Islet of Langerhans (tissue), 1 donor: ENCODE results near the gene KIAA0232.

Experiments
- FAIRE-seq: peaks from one replicate; lab custom pipeline; 2011; peaks lifted over from hg19 to GRCh38; lab: Jason Lieb, UNC

The KIAA0232 gene

DNA sequence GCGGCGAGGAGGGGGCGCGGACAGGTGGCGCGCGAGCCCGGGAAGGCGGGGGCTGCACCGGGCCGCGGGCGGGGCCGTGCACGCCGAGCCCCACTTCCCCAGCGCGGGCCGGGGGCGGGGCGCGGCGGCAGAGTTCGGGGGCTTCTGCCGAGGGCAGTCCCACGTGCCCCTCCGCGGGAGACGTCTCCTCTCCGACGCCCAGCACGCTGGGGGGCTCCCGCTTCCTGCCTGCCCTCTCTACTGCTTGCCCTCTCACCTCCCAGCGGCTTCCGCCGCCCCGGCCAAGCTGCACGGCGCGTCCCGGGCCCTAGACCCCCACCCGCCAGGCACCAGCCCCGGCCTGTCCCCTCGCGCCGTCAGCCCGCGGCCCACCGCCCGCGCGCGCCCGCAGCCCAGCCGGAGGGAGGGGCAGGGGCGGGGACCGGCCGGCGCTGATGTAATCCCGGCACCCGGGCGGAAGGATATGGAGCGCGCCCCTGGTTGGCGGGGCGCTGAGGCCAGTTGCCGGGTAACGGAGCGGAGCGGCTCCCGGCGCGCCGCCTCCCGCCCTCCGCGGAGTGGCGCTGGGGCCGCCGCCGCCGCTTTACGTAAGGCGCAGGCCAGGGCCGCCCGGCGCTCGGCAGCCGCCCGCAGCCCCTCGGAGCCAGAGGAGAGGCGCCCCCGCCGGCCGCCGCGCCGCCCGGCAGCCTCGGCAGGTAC is at the start of gene KIAA0232:
KIAA0232 (plus strand) TSS at position 581 of the 699 bp plus-strand sequence. CDS start 41,727 bp downstream, outside the sequence.
- no peak for FAIRE-seq

- no peak for FAIRE-seq
Observed at GRCh38 chr4:6733358-6734164, 49.0 kb upstream of the KIAA0232 start.

- no peak for FAIRE-seq
Observed at GRCh38 chr4:6734165-6734786, 48.3 kb upstream of the KIAA0232 start.

DNA sequence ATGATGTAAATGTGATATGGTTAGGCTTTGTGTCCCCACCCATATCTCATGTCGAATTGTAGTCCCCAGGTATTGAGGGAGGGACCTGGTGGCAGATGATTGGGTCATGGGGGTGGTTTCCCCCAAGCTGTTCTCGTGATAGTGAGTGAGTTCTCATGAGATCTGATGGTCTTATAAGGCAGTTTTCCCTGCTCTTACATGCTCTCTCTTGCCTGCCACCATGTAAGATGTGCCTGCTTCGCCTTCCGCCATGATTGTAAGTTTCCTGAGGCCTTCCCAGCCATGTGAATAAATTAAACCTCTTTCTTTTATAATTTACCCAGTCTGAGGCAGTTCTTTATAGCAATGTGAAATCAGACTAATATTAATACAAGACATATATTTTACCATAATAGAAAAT is 42.6 kb upstream of the KIAA0232 start:
- FAIRE-seq = no peak

GRCh38 chr4:6740347-6740746 is 42.2 kb upstream of the KIAA0232 start:
- FAIRE-seq = no peak

- no peak for FAIRE-seq
Observed at GRCh38 chr4:6742507-6742906, 40.0 kb upstream of the KIAA0232 start.

GRCh38 chr4:6742989-6743388 is 39.5 kb upstream of the KIAA0232 start:
- no peak for FAIRE-seq

GRCh38 chr4:6746721-6747293 is 35.7 kb upstream of the KIAA0232 start:
- no peak for FAIRE-seq

- no peak for FAIRE-seq
Observed at GRCh38 chr4:6747294-6748051, 35.1 kb upstream of the KIAA0232 start.

DNA sequence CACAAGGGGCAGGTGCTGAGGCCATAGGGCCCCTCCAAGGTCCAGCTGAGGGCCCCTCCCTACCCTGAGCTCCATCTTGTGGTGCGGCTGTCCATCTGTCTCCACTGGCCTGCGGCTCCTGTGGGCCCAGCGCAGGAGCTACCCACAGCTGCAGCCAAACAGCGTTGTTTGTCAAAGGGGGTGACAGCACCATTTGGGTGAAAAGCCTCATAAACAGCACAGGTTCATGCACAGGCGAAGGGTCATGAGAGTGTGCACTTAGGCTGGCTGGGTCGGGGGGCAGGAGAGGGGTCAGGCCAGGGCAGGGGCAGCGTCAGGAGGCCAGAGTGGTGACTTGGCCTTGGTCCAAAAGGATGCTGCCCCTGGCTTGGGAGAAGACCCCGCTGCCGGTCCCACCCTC is 34.2 kb upstream of the KIAA0232 start:
- no peak for FAIRE-seq

- FAIRE-seq = no peak
Observed at GRCh38 chr4:6749340-6750171, 33.0 kb upstream of the KIAA0232 start.

DNA sequence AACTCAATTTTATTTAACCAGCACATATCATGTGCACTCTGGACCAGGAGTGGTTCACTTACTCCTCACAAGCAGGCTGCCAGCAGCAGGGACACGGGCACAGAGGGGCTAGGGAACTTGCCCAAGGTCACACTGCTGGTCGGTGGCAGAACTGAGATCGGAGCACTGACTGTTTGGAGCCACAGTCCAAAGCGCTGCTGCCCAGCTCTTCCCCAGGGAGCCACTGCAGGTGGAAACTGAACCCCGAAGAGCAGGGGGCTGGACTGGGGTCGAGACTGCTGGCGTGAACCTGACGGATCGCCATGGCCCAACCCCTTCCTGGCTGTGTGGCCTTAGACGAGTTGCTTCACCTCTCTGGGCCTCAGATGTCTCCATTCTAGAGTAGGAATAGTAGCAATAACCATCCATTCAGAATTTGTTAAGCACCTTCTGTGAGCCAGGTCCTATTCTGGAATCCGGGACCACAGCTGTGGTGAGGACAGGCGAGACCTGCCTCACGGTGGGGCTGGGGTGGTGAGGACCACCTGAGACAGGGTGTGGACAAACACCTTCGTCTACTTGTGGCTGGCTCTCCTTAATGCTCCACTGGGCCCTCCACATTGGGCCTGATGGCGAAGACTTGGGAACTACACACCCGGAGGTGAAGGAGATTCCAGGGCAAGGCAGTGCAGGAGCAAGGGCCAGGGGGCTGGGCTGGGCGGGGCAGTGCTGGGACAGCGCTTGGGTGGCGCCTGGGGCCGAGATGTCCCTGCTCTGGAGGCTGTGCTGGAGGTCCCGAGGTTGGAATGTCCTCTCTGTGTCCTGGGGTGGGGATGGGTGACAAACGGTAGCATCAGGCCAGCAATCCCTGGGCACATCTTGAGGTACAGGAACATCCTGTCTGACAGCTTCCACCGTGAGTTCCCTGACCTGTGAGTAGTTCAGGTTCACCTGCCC is 32.0 kb upstream of the KIAA0232 start:
- FAIRE-seq = no peak

DNA sequence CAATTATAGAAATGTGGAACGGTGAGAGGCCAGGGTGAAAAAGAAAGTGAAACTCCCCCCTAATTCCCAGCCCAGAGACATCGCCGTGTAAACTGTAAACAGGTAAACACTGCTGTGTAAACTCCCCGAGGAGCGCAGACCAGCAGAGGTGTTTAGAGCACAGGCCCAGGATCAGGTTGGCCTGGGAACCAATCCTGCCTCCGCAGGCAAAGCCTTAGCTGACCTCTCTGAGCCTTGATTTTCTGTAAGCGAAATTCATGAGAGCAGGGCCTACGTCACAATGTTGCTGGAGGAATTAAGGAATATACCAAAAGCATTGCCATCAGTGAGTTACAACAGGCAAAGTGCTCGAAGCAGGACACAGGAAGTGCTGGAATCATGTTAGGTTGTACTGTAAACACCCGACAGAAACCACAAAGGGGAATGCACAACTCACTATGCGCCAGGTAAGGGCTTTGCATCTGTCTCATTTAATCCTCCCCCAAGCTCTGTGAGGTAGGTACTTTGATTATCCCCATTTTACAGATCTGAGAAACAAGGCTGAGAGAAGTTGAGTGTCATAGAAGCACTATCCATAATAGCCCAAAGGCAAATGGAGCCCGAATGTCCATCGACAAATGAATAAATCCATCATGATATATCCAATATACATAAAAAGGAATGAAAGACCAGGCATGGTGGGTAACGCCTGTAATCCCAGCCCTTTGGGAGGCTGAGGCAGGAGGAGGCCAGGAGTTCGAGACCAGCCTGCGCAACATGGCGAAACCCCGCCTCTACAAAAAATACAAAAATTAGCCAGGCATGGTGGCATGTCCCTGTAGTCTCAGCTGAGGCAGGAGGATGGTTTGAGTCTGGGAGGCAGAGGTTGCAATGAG is 30.7 kb upstream of the KIAA0232 start:
- FAIRE-seq = no peak

- no peak for FAIRE-seq
Observed at GRCh38 chr4:6752486-6752829, 30.1 kb upstream of the KIAA0232 start.

DNA sequence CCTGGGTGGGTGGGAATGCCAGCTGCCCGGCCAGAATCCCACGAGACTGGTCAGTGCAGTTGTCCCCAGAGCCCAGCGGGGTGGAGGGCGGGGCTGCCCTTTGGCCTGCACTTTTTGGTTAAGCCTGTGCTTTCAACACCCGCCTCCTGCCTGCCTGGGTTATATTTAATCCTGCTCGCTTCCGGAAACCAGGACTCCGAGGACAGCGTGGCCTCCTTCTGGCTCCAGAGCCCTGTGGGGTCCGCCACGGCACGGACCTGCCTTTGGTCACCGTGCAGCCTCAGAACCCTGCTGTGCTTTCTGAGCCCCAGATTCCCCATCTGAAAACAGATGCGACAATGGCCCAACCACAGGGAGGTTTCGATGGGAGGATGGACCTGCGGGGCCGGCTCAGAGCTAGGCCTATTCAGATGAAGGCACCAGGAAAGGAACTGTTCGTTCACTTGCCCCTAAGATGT is 29.4 kb upstream of the KIAA0232 start:
- FAIRE-seq = no peak

GRCh38 chr4:6753891-6754290 is 28.6 kb upstream of the KIAA0232 start:
- no peak for FAIRE-seq

DNA sequence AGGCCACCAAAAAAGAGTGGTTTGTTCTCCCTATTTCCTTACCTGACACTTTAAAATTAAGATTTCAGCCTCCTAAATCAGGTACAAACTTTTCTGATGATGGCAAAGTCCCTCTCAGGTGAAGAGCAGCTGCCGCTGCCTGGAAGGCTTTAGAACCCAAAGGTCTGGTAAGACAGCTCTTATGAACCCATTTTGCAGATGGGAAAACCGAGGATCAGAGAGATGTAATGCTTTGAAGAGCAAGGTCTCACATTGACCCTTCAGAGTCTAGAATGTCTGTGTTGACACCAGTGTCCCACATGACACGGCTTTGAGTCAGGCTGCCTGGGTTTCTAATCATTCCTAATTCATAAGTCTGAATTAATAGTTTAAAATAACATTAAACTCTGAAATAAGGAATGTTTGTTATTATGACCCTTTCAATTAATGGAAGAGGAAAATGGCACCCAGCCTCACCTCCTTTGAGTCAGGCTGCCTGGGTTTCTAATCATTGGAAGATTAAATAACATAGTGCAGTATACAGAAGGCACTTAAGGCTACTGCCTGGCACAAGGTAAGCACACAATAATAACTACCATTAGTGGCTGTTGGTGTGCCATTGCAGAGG is 27.9 kb upstream of the KIAA0232 start:
- no peak for FAIRE-seq

GRCh38 chr4:6755088-6755753 is 27.3 kb upstream of the KIAA0232 start:
- FAIRE-seq = no peak
